Stimulated activated CD8-positive, alpha-beta memory T cell treated with anti-CD3 and anti-CD28 coated beads, Interleukin-12 subunit alpha, Interleukin-12 subunit beta, amount 100 ng/mL, for 4 hours (primary cell): ENCODE measurements around the gene PRR23A.

Experiments used
- DNase-seq: peaks from one replicate; pipeline ENCODE4 v3.0.0-alpha.2; 2020; ENCODE audit warnings: low read depth

PRR23A gene

GRCh38 chr3:138972941-138973340, 33.1 kb downstream of the PRR23A start:
- DNase-seq: no peak

GRCh38 chr3:138971766-138972320, 34.2 kb downstream of the PRR23A start:
- DNase-seq: no peak

GRCh38 chr3:138964923-138965322, 41.1 kb downstream of the PRR23A start:
- no peak for DNase-seq

- no peak for DNase-seq
Observed at GRCh38 chr3:138964264-138964663, 41.8 kb downstream of the PRR23A start.

- DNase-seq: no peak
Observed at GRCh38 chr3:138962854-138963560, 43.1 kb downstream of the PRR23A start.

- DNase-seq: no peak
Observed at GRCh38 chr3:138960417-138960852, 45.6 kb downstream of the PRR23A start.
